GM12801 (cell line): ENCODE measurements around the gene ITGA2.

ENCODE experiments used
- CTCF ChIP-seq: IDR thresholded peaks from one replicate; pipeline ENCODE4 v1.5.1; 2011; ENCODE audit warnings: control low read depth; ENCODE audit not compliant: insufficient read length; ENCODE audit errors: extremely low read depth

Gene ITGA2

GRCh38 chr5:53126521-53126920 lies 137.4 kb downstream of the ITGA2 start:
- no peak for TF ChIP-seq CTCF

GRCh38 chr5:53127107-53127506 lies 138.0 kb downstream of the ITGA2 start:
- no peak for TF ChIP-seq CTCF

DNA sequence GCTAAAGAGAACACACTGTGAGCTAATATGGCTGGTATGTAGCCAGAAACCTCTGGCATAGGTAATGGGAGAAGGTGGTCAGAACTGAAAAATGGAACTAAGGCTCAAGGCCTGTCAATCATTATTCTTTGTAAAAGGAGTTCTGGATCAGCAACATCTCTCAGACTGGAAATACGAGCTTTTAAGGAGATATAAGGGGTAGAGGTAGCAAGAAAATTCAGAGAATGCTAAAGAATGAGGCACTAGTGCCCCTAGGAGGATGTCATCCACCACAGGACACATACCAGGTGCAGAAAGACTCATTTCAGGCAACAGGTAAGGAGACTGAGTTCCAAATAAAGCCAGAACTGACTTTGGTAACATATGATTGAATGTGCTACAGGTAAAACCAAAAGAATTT lies 139.3 kb downstream of the ITGA2 start:
- TF ChIP-seq CTCF = no peak

DNA sequence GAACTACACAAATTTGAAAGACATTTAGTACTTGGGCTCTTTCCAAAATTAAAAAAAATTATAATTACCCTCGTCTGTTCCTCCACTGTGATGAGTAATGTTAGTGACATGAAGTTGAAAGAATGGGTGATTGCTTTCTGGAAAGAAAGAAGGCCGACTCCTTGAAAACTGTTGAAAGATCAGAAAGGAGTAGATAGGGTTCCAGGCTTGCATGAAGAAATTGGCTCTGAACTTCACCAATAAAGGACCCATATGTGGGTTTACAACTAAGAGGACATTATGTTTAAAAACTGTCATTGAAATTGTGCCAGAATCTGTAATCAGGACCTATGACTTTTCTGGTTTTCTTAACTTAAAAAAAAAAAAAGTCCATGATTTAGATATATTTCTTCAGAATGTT lies 141.1 kb downstream of the ITGA2 start:
- no peak for TF ChIP-seq CTCF

DNA sequence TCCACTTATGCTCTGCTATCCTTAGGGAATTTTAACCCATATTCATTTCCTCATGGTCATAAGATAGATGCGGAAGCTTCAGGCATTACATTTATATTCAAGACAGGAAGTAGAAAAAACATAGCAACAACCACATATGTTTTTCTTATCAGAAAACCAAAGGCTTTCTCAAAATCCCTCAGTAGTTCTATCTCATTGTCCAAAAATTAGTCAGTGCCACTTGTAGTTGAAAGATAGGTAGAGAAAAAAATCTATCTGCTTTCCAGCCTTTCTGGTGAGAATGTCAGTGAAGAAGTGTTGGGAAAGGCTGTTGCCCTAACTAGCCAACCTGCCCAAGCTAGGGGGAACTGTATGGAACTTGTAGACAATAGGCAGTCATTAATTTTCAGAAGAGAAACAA lies 143.9 kb downstream of the ITGA2 start:
- no peak for TF ChIP-seq CTCF
